ENCODE measurements around the gene STXBP6. TPM values are rescaled to one million over a fixed set of nuclear protein-coding genes. Genes with fewer than 3 reads are reported as not detected.
A peak's percentile ranks its signal among the peaks of the same experiment; 100 is the strongest.

Gene STXBP6
- total RNA-seq, 2 donors from 2014 or later = 20.1 to 28.3 TPM

- Histone ChIP-seq H3K9me3 (no peaks in the 10 kb centered on the region), H3K36me3 (replicated peaks in 1 of 2; ENCODE audit: insufficient read depth in 1 of 2, low read depth in 2 of 2) (no peaks in the 10 kb centered on the region), H3K4me1 (peaks cover 31% of the 10 kb centered on the region), H3K27ac (peak overlapping the region; percentile 61 to 81 (median 66)), H3K27me3 (no peaks in the 10 kb centered on the region), H3K4me3 (no peak overlapping the region)
- ATAC-seq (peak; percentile 92), DNase-seq (peak; percentile 27 to 68 (median 44))
- TF ChIP-seq, protein P1, sequence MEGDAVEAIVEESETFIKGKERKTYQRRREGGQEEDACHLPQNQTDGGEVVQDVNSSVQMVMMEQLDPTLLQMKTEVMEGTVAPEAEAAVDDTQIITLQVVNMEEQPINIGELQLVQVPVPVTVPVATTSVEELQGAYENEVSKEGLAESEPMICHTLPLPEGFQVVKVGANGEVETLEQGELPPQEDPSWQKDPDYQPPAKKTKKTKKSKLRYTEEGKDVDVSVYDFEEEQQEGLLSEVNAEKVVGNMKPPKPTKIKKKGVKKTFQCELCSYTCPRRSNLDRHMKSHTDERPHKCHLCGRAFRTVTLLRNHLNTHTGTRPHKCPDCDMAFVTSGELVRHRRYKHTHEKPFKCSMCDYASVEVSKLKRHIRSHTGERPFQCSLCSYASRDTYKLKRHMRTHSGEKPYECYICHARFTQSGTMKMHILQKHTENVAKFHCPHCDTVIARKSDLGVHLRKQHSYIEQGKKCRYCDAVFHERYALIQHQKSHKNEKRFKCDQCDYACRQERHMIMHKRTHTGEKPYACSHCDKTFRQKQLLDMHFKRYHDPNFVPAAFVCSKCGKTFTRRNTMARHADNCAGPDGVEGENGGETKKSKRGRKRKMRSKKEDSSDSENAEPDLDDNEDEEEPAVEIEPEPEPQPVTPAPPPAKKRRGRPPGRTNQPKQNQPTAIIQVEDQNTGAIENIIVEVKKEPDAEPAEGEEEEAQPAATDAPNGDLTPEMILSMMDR (IDR thresholded peaks at IDR 0.05) = no peak
- TF ChIP-seq POLR2A (IDR thresholded peaks at IDR 0.05) = no peak
- intact Hi-C loops (cut with DNase I) = no loop called here
- 25 to 26% methylated on average over 4 of the region's 4 CpGs for WGBS, 2 donors
Observed at GRCh38 chr14:24861083-24861630, 188.8 kb downstream of the STXBP6 start.

DNA sequence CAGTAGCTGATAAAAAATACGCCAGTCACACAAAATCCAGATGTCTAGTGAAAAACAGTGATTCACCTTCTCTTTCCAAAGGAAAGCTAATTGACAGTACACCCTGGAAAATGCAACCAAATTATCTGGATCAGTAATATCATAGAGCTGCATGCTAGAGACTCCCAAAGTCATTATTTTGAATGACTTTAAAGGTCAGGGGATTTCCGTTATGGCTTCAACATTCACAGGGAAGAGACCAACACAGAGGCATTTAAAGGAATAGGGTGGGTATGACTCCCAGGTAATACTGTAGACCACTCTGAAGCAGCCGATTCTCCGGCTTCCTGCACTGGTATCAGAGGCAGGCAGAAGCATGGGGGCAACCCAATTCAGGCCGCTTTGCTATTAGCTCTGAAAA is 190.4 kb downstream of the STXBP6 start:
- H3K4me1 ChIP-seq = peaks cover 30% of the 10 kb centered on the region
- no peaks in the 10 kb centered on the region for H3K9me3 ChIP-seq
- H3K27me3 ChIP-seq = no peaks in the 10 kb centered on the region
- ATAC-seq (no peak), DNase-seq (no peak)
- H3K27ac ChIP-seq = no peak overlapping the region
- no peaks in the 10 kb centered on the region for H3K36me3 ChIP-seq (replicated peaks in 1 of 2; ENCODE audit: insufficient read depth in 1 of 2, low read depth in 2 of 2)
- no peak overlapping the region for H3K4me3 ChIP-seq
- WGBS, 2 donors = 72 to 74% methylated on average over 5 of the region's 5 CpGs
- TF ChIP-seq POLR2A (IDR thresholded peaks at IDR 0.05) = no peak
- TF ChIP-seq, protein P1 (IDR thresholded peaks at IDR 0.05) = no peak
- intact Hi-C loops (cut with DNase I) = no loop called here

DNA sequence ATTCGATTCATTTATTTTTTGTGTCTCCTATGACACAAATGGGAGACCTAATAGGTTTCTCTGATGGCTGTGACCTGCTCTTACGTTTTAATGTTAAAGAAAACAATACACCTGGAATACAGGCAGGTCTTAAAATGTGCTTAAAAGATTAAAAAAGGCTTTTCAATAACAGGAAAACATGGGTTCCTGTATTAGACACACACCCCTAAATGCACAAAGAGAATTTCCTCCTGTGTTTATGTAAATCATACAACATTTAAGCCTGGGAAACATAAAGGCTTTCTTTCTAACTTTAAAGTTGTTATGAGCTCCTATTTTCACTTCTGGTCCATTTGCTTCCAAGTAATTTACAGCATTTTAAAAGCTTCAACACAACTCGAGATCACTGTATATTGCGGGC is 191.3 kb downstream of the STXBP6 start:
- intact Hi-C loops (cut with DNase I) = no loop called here
- Histone ChIP-seq H3K4me1 (peaks cover 34% of the 10 kb centered on the region), H3K4me3 (no peak overlapping the region), H3K9me3 (no peaks in the 10 kb centered on the region), H3K27ac (no peak overlapping the region), H3K36me3 (replicated peaks in 1 of 2; ENCODE audit: insufficient read depth in 1 of 2, low read depth in 2 of 2) (no peaks in the 10 kb centered on the region), H3K27me3 (no peaks in the 10 kb centered on the region)
- TF ChIP-seq, protein P1 (IDR thresholded peaks at IDR 0.05) = no peak
- TF ChIP-seq POLR2A (IDR thresholded peaks at IDR 0.05) = no peak
- ATAC-seq (no peak), DNase-seq (no peak)
- 87 to 93% methylated on average over 4 of the region's 4 CpGs for WGBS, 2 donors

- 89 to 96% methylated on average over 4 of the region's 4 CpGs for WGBS, 2 donors
Observed at GRCh38 chr14:24858052-24858451, 191.9 kb downstream of the STXBP6 start.

More at GRCh38 chr14:24858052-24858451, 191.9 kb downstream of the STXBP6 start:
- no peak overlapping the region for H3K4me3 ChIP-seq
- intact Hi-C loops (cut with DNase I) = no loop called here
- H3K36me3 ChIP-seq (replicated peaks in 1 of 2; ENCODE audit: insufficient read depth in 1 of 2, low read depth in 2 of 2) = no peaks in the 10 kb centered on the region
- TF ChIP-seq, protein P1 (IDR thresholded peaks at IDR 0.05) = no peak
- no peak for TF ChIP-seq POLR2A (IDR thresholded peaks at IDR 0.05)
- no peak for ATAC-seq
- no peak overlapping the region for H3K27ac ChIP-seq
- no peak for DNase-seq
- peaks cover 40% of the 10 kb centered on the region for H3K4me1 ChIP-seq
- no peaks in the 10 kb centered on the region for H3K27me3 ChIP-seq
- no peaks in the 10 kb centered on the region for H3K9me3 ChIP-seq

Data from body of pancreas (tissue), 4 donors.